Heart left ventricle (tissue), 13 donors: ENCODE results near the gene SMOC2.

Source experiments
- CTCF ChIP-seq, 12 donors: fragments of 200-600 bp; sonication (generic) in 4 of 12; IDR thresholded peaks; one replicate each; pipeline versions ENCODE4 v1.5.0 to v1.8.0; 2018 to 2022; ENCODE audit warnings: antibody characterized with exemption in 12 of 12, mild to moderate bottlenecking in 5 of 12
- POLR2A ChIP-seq, 2 donors: fragments of 450-650 bp; IDR thresholded peaks; one replicate each; pipeline ENCODE4 v1.6.1; 2017; ENCODE audit warnings: antibody characterized with exemption in 2 of 2, mild to moderate bottlenecking in 2 of 2, moderate library complexity in 2 of 2
- donor health status: ischemic (EF 13 %, LVEDD 7.1; RV severe dilation, severe dysfunction).
- donor health status: DM: no; HTN: yes; CAD: no.
- donor health status: DM: no; HTN: no; CAD: no.
- donor health status: ischemic (EF 25% LVEDD 6.9; RV normal size, moderate dysfunction).
- donor health status: ischemic (EF 25% LVEDD 5.7; RV mildly dilated, moderate dysfunction).
- donor health status: ischemic (EF 35%, LVEDD 5.7; RV mildly dilated, moderate dysfunction).
- donor health status: nonischemic (EF 11% LVEDD 7.7; RV severe dilation, severe dysfunction).
- donor health status: DM: yes; HTN: yes; CAD: no.
- donor health status: PGD.
- donor health status: ischemic (EF 29% LVEDD 5.4; RV normal size, mild dysfunction).
- donor health status: nonischemic (EF 23%, LVEDD 6.1; RV moderate dilation, normal function).

GRCh38 chr6:168404560-168404959 is 36.4 kb upstream of the SMOC2 start:
- no peak for TF ChIP-seq POLR2A (IDR thresholded peaks at IDR 0.05)
- TF ChIP-seq CTCF (IDR thresholded peaks at IDR 0.05) = no peak
